ENCODE measurements around the gene TRPM3.

DNA sequence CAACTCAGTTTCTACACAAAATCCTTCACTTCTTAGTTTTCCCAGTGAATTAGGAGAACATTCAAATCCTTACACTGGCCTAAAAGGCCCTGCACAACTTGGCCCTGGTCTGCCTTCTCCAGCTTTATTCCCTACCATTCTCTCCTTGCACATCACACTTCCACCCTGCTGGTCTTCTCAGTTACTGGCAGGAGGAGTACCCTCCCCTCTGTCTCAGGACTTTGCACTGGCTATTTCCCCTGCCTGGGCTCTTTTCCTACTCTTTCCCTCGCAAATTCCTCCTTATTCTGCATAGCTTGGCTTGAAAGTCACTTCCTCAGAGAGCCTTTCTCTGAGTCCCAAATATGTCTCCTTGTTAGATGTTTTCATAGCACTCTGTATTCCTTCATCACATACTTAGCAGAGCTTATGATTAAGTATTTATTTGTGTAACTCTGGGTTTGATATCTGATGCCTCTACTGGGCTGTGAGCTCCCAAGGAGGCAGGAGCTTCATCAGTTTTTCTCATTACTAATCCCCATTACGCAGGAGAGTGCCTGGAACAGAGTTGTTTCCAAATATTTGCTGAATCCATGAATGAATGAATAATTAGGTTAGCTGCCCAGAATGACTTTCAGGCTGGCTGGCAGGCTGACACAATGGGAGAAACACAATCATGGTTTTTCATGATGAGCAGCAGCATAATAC is 547.1 kb downstream of the TRPM3 start:
- TF ChIP-seq CHD1 (IDR thresholded peaks at IDR 0.05; ENCODE audit: low read depth, low read length), result no peak
- TF ChIP-seq POLR2A (IDR thresholded peaks at IDR 0.05; ENCODE audit: control extremely low read depth in 1 of 2, low read depth in 2 of 2, low read length in 2 of 2), result no peak
- TF ChIP-seq, protein P1, sequence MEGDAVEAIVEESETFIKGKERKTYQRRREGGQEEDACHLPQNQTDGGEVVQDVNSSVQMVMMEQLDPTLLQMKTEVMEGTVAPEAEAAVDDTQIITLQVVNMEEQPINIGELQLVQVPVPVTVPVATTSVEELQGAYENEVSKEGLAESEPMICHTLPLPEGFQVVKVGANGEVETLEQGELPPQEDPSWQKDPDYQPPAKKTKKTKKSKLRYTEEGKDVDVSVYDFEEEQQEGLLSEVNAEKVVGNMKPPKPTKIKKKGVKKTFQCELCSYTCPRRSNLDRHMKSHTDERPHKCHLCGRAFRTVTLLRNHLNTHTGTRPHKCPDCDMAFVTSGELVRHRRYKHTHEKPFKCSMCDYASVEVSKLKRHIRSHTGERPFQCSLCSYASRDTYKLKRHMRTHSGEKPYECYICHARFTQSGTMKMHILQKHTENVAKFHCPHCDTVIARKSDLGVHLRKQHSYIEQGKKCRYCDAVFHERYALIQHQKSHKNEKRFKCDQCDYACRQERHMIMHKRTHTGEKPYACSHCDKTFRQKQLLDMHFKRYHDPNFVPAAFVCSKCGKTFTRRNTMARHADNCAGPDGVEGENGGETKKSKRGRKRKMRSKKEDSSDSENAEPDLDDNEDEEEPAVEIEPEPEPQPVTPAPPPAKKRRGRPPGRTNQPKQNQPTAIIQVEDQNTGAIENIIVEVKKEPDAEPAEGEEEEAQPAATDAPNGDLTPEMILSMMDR (IDR thresholded peaks at IDR 0.05; ENCODE audit: control extremely low read depth in 1 of 3, insufficient read depth in 1 of 3, low read depth in 1 of 3, low read length in 3 of 3), result no peak
- TF ChIP-seq BRCA1 (IDR thresholded peaks at IDR 0.05; ENCODE audit: low read depth, low read length), result no peak
- TF ChIP-seq, protein P2, sequence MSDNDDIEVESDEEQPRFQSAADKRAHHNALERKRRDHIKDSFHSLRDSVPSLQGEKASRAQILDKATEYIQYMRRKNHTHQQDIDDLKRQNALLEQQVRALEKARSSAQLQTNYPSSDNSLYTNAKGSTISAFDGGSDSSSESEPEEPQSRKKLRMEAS (IDR thresholded peaks at IDR 0.05), result no peak
- no peak for TF ChIP-seq CREB1 (IDR thresholded peaks at IDR 0.05)
- no peak for TF ChIP-seq EP300 (IDR thresholded peaks at IDR 0.05; ENCODE audit: borderline replicate concordance in 1 of 2, low read depth in 2 of 2, low read length in 2 of 2)
- TF ChIP-seq FOSL1 (IDR thresholded peaks at IDR 0.05; ENCODE audit: insufficient read depth, low read depth, low read length), result no peak
- TF ChIP-seq, protein P3, sequence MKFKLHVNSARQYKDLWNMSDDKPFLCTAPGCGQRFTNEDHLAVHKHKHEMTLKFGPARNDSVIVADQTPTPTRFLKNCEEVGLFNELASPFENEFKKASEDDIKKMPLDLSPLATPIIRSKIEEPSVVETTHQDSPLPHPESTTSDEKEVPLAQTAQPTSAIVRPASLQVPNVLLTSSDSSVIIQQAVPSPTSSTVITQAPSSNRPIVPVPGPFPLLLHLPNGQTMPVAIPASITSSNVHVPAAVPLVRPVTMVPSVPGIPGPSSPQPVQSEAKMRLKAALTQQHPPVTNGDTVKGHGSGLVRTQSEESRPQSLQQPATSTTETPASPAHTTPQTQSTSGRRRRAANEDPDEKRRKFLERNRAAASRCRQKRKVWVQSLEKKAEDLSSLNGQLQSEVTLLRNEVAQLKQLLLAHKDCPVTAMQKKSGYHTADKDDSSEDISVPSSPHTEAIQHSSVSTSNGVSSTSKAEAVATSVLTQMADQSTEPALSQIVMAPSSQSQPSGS (IDR thresholded peaks at IDR 0.05; ENCODE audit: low read length), result no peak
- TF ChIP-seq SUZ12 (IDR thresholded peaks at IDR 0.05; ENCODE audit: low read length), result no peak
- no peak for TF ChIP-seq CHD2 (IDR thresholded peaks at IDR 0.05; ENCODE audit: low read length)
- TF ChIP-seq GABPA (IDR thresholded peaks at IDR 0.05; ENCODE audit: borderline replicate concordance, insufficient read depth, low read length), result no peak

Measured in H1 (cell line).